OCI-LY3 (cell line): Measurements from ENCODE around the gene HECW1.
"Not testable (repeated sequence)": the region's sequence is repeated elsewhere in the genome, so short reads cannot be mapped to it uniquely, and the experiment has no call there.

ENCODE experiments used
- H2AFZ ChIP-seq: fragments of 200-600, 300-600 bp; shearing (Covaris generic); 2 replicates; pipeline ENCODE4 v1.6.0; 2014; ENCODE audit warnings: antibody characterized with exemption, low read depth, low read length
- H3K27ac ChIP-seq: fragments of 200-600, 300-600 bp; sonication (generic); 2 replicates; pipeline ENCODE4 v1.5.1; 2014; ENCODE audit warnings: mild to moderate bottlenecking, low read length, moderate library complexity, mixed read lengths
- H3K27me3 ChIP-seq: fragments of 200-600, 300-600 bp; sonication (generic); 2 replicates; pipeline ENCODE4 v1.6.1; 2014; ENCODE audit warnings: low read depth, low read length, mixed read lengths
- H3K36me3 ChIP-seq: fragments of 200-600, 300-600 bp; sonication (generic); replicated peaks from 2 replicates; pipeline ENCODE3; 2014; ENCODE audit warnings: low read depth, low read length, mixed read lengths
- H3K4me1 ChIP-seq: fragments of 300-600, 200-600 bp; sonication (generic); 2 replicates; pipeline ENCODE4 v1.6.1; 2014; ENCODE audit warnings: low read length, mixed read lengths
- H3K4me2 ChIP-seq: fragments of 200-600, 300-600 bp; sonication (generic); 2 replicates; pipeline ENCODE4 v1.6.1; 2014; ENCODE audit warnings: low read length, mixed read lengths
- H3K4me3 ChIP-seq: fragments of 300-600, 200-600 bp; sonication (generic); 2 replicates; pipeline ENCODE4 v1.5.1; 2014; ENCODE audit warnings: antibody characterized with exemption, mild to moderate bottlenecking, low read length, moderate library complexity
- H3K79me2 ChIP-seq: fragments of 300-600, 200-600 bp; shearing (Covaris generic); 2 replicates; pipeline ENCODE4 v1.6.1; 2014; ENCODE audit warnings: mild to moderate bottlenecking, low read length, mixed read lengths
- H3K9ac ChIP-seq: fragments of 300-600, 200-600 bp; shearing (Covaris generic); 2 replicates; pipeline ENCODE4 v1.6.0; 2014; ENCODE audit warnings: mild to moderate bottlenecking, low read length, moderate library complexity
- H3K9me3 ChIP-seq: fragments of 200-600, 300-600 bp; shearing (Covaris generic); 2 replicates; pipeline ENCODE4 v1.6.1; 2014; ENCODE audit warnings: low read length, mixed read lengths; ENCODE audit not compliant: insufficient read depth
- H4K20me1 ChIP-seq: fragments of 200-600, 300-600 bp; sonication (generic); 2 replicates; pipeline ENCODE4 v1.6.1; 2016; ENCODE audit warnings: low read length, mixed read lengths; ENCODE audit not compliant: insufficient read depth
- EZH2phosphoT487 ChIP-seq: fragments of 200-600 bp; shearing (Covaris generic); IDR thresholded peaks from 2 replicates; pipeline ENCODE4 v1.6.1; 2018; ENCODE audit warnings: antibody characterized with exemption, mixed run types, low read depth
- TF ChIP-seq, protein P1 (sequence below): fragments of 200-600, 300-600 bp; sonication (generic); IDR thresholded peaks from 2 replicates; pipeline ENCODE4 v1.5.1; 2014; ENCODE audit warnings: antibody characterized with exemption, low read length, low read depth

Gene HECW1

GRCh38 chr7:43582503-43583423, 470.3 kb downstream of the HECW1 start, which contains the start of gene STK17A:
STK17A (plus strand) TSS chr7:43583108; CDS start chr7:43583244, 136 bp downstream.
- peak within 1 kb of the TSS; percentile 63 for H3K9ac ChIP-seq
- no peaks in the 10 kb centered on the region for H3K36me3 ChIP-seq
- H3K4me2 ChIP-seq, result peak within 1 kb of the TSS; percentile 99
- H3K27ac ChIP-seq, result peak within 1 kb of the TSS; percentile 10; the same call in 1 of the 2 replicates
- peaks cover 33% of the 10 kb centered on the region for H4K20me1 ChIP-seq
- H3K4me1 ChIP-seq, result peaks cover 33% of the 10 kb centered on the region
- H3K9me3 ChIP-seq, result no peaks in the 10 kb centered on the region
- TF ChIP-seq, protein P1, sequence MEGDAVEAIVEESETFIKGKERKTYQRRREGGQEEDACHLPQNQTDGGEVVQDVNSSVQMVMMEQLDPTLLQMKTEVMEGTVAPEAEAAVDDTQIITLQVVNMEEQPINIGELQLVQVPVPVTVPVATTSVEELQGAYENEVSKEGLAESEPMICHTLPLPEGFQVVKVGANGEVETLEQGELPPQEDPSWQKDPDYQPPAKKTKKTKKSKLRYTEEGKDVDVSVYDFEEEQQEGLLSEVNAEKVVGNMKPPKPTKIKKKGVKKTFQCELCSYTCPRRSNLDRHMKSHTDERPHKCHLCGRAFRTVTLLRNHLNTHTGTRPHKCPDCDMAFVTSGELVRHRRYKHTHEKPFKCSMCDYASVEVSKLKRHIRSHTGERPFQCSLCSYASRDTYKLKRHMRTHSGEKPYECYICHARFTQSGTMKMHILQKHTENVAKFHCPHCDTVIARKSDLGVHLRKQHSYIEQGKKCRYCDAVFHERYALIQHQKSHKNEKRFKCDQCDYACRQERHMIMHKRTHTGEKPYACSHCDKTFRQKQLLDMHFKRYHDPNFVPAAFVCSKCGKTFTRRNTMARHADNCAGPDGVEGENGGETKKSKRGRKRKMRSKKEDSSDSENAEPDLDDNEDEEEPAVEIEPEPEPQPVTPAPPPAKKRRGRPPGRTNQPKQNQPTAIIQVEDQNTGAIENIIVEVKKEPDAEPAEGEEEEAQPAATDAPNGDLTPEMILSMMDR, result peak; percentile 99
- TF ChIP-seq EZH2phosphoT487, result no peak
- peak within 1 kb of the TSS; percentile 66 for H2AFZ ChIP-seq
- H3K27me3 ChIP-seq, result peaks cover 40% of the 10 kb centered on the region
- peak within 1 kb of the TSS; percentile 88 for H3K4me3 ChIP-seq
- H3K79me2 ChIP-seq, result peaks cover 12% of the 10 kb centered on the region; the same call in 1 of the 2 replicates

- no peak for TF ChIP-seq EZH2phosphoT487
- TF ChIP-seq, protein P1, result peak; percentile 20; the same call in 1 of the 2 replicates
- H3K36me3 ChIP-seq, result no peaks in the 10 kb centered on the region
- H3K4me1 ChIP-seq, result peaks cover 33% of the 10 kb centered on the region
- H3K27me3 ChIP-seq, result peaks cover 47% of the 10 kb centered on the region
- H3K4me2 ChIP-seq, result peak overlapping the region; percentile 99
- H3K27ac ChIP-seq, result peak overlapping the region; percentile 10; the same call in 1 of the 2 replicates
- H3K9ac ChIP-seq, result peak overlapping the region; percentile 63
- peak overlapping the region; percentile 88 for H3K4me3 ChIP-seq
- no peaks in the 10 kb centered on the region for H3K9me3 ChIP-seq
- peak overlapping the region; percentile 66 for H2AFZ ChIP-seq
- H4K20me1 ChIP-seq, result peaks cover 41% of the 10 kb centered on the region
- peaks cover 12% of the 10 kb centered on the region; the same call in 1 of the 2 replicates for H3K79me2 ChIP-seq
Measured at GRCh38 chr7:43583424-43584194, 471.2 kb downstream of the HECW1 start.

- Histone ChIP-seq H3K27me3 (peaks cover 53% of the 10 kb centered on the region), H2AFZ (0 out of 2 replicates have a peak overlapping the region, but pooled peaks have one; percentile 66), H3K9me3 (no peaks in the 10 kb centered on the region), H3K4me1 (peaks cover 33% of the 10 kb centered on the region), H3K4me3 (peak overlapping the region; percentile 88), H3K9ac (peak overlapping the region; percentile 63), H3K4me2 (peak overlapping the region; percentile 99), H3K79me2 (peaks cover 12% of the 10 kb centered on the region; the same call in 1 of the 2 replicates), H3K36me3 (no peaks in the 10 kb centered on the region), H3K27ac (peak overlapping the region; percentile 10; the same call in 1 of the 2 replicates), H4K20me1 (peaks cover 47% of the 10 kb centered on the region)
- no peak for TF ChIP-seq EZH2phosphoT487
- TF ChIP-seq, protein P1, result no peak; the same call in 1 of the 2 replicates
Measured at GRCh38 chr7:43584195-43584586, 471.7 kb downstream of the HECW1 start.

- Histone ChIP-seq H3K79me2 (peaks cover 12% of the 10 kb centered on the region; the same call in 1 of the 2 replicates), H3K4me2 (peak overlapping the region; percentile 99), H3K27me3 (peaks cover 57% of the 10 kb centered on the region), H3K4me3 (peak overlapping the region; percentile 88), H3K4me1 (peaks cover 33% of the 10 kb centered on the region), H4K20me1 (peaks cover 51% of the 10 kb centered on the region)
- H3K9me3 ChIP-seq, H3K36me3 ChIP-seq, H2AFZ ChIP-seq, H3K27ac ChIP-seq, H3K9ac ChIP-seq: not testable (repeated sequence)
Measured at GRCh38 chr7:43584733-43585132, 472.3 kb downstream of the HECW1 start.
